Measurements from ENCODE around the gene PEX5L.
"Not testable (repeated sequence)": the region's sequence is repeated elsewhere in the genome, so short reads cannot be mapped to it uniquely, and the experiment has no call there.

PEX5L gene

GRCh38 chr3:180011927-180012326 is 24.8 kb downstream of the PEX5L start:
- no peak for DNase-seq (ENCODE audit: low spot score)

GRCh38 chr3:180008318-180008717 is 28.4 kb downstream of the PEX5L start:
- not testable (repeated sequence) for DNase-seq (ENCODE audit: low spot score)

GRCh38 chr3:180004542-180004941 is 32.2 kb downstream of the PEX5L start:
- no peak for DNase-seq (ENCODE audit: low spot score)

- no peak for DNase-seq (ENCODE audit: low spot score)
Measured at GRCh38 chr3:180002006-180002405, 34.7 kb downstream of the PEX5L start.

GRCh38 chr3:180000500-180000899 is 36.2 kb downstream of the PEX5L start:
- no peak for DNase-seq (ENCODE audit: low spot score)

GRCh38 chr3:179995406-179995805 is 41.3 kb downstream of the PEX5L start:
- no peak for DNase-seq (ENCODE audit: low spot score)

- no peak for DNase-seq (ENCODE audit: low spot score)
Measured at GRCh38 chr3:179991883-179992282, 44.9 kb downstream of the PEX5L start.

- no peak for DNase-seq (ENCODE audit: low spot score)
Measured at GRCh38 chr3:179991104-179991503, 45.6 kb downstream of the PEX5L start.

- no peak for DNase-seq (ENCODE audit: low spot score)
Measured at GRCh38 chr3:179981646-179982045, 55.1 kb downstream of the PEX5L start.

- no peak for DNase-seq (ENCODE audit: low spot score)
Measured at GRCh38 chr3:179977356-179977755, 59.4 kb downstream of the PEX5L start.

GRCh38 chr3:179973931-179974361 is 62.8 kb downstream of the PEX5L start:
- DNase-seq (ENCODE audit: low spot score), result no peak

GRCh38 chr3:179972881-179973423 is 63.8 kb downstream of the PEX5L start:
- no peak for DNase-seq (ENCODE audit: low spot score)

GRCh38 chr3:179971280-179971679 is 65.5 kb downstream of the PEX5L start:
- DNase-seq (ENCODE audit: low spot score), result no peak

- no peak for DNase-seq (ENCODE audit: low spot score)
Measured at GRCh38 chr3:179970746-179971145, 66.0 kb downstream of the PEX5L start.

- no peak for DNase-seq (ENCODE audit: low spot score)
Measured at GRCh38 chr3:179969525-179969924, 67.2 kb downstream of the PEX5L start.

GRCh38 chr3:179967622-179968021 is 69.1 kb downstream of the PEX5L start:
- no peak for DNase-seq (ENCODE audit: low spot score)

GRCh38 chr3:179964890-179965289 is 71.8 kb downstream of the PEX5L start:
- DNase-seq (ENCODE audit: low spot score), result no peak

- DNase-seq (ENCODE audit: low spot score), result no peak
Measured at GRCh38 chr3:179962629-179963387, 73.9 kb downstream of the PEX5L start.

- DNase-seq (ENCODE audit: low spot score), result no peak
Measured at GRCh38 chr3:179961703-179962078, 75.0 kb downstream of the PEX5L start.

- no peak for DNase-seq (ENCODE audit: low spot score)
Measured at GRCh38 chr3:179961071-179961702, 75.5 kb downstream of the PEX5L start.

- DNase-seq (ENCODE audit: low spot score), result no peak
Measured at GRCh38 chr3:179958759-179959158, 78.0 kb downstream of the PEX5L start.

- no peak for DNase-seq (ENCODE audit: low spot score)
Measured at GRCh38 chr3:179958143-179958542, 78.6 kb downstream of the PEX5L start.

GRCh38 chr3:179957264-179957845 is 79.4 kb downstream of the PEX5L start:
- DNase-seq (ENCODE audit: low spot score), result no peak
